HEK293T (cell line): ENCODE results near the gene DOK5.

Source experiments
- BHLHE40 ChIP-seq: fragments of 450-650 bp; IDR thresholded peaks from 2 replicates; pipeline ENCODE4 v1.6.1; 2016; ENCODE audit warnings: mild to moderate bottlenecking, moderate library complexity, borderline replicate concordance
- FOXA1 ChIP-seq: fragments of 450-650 bp; IDR thresholded peaks from 2 replicates; pipeline ENCODE4 v1.6.1; 2016; ENCODE audit warnings: mild to moderate bottlenecking
- FOXM1 ChIP-seq: fragments of 450-650 bp; IDR thresholded peaks from 2 replicates; pipeline ENCODE4 v1.6.1; 2017; ENCODE audit warnings: mild to moderate bottlenecking, borderline replicate concordance
- HDGF ChIP-seq: fragments of 450-650 bp; IDR thresholded peaks from 2 replicates; pipeline ENCODE4 v1.6.1; 2017; ENCODE audit warnings: antibody characterized with exemption, borderline replicate concordance
- SP1 ChIP-seq: fragments of 450-650 bp; IDR thresholded peaks from 2 replicates; pipeline ENCODE4 v1.6.1; 2017

- no peak for TF ChIP-seq HDGF
- no peak for TF ChIP-seq BHLHE40
- TF ChIP-seq FOXM1, result no peak
- no peak for TF ChIP-seq FOXA1
- no peak for TF ChIP-seq SP1
Observed at GRCh38 chr20:54535746-54536145, 60.4 kb downstream of the DOK5 start.
